BJ (cell line): ENCODE results near the gene C1QTNF5. TPM values are rescaled to one million over a fixed set of nuclear protein-coding genes. Genes with fewer than 3 reads are reported as not detected.
A peak's percentile ranks its signal among the peaks of the same experiment; 100 is the strongest.

Experiments
- CTCF ChIA-PET: fragments of 350-600 bp; formaldehyde crosslinking; extraction: SDS; loops from one replicate; lab custom pipeline; 2021; ENCODE audit warnings: antibody characterized with exemption, inconsistent platforms; lab: Yijun Ruan, JAX
- POLR2A ChIA-PET: fragments of 300-600 bp; sonication (Branson Sonifier 250); formaldehyde crosslinking; extraction: SDS; loops from one replicate; lab custom pipeline; 2021; ENCODE audit warnings: antibody characterized with exemption; lab: Charles Lee
- DNase-seq: peaks from one replicate; pipeline ENCODE4 v3.0.0-alpha.2; 2011; ENCODE audit warnings: low read depth
- H3K27me3 ChIP-seq: 2 replicates; pipeline ENCODE4 v1.6.0; 2011; ENCODE audit warnings: low read length; ENCODE audit not compliant: control insufficient read depth, insufficient read depth
- H3K36me3 ChIP-seq: 2 replicates; pipeline ENCODE4 v1.5.1; 2011; ENCODE audit warnings: low read length; ENCODE audit not compliant: control insufficient read depth, insufficient read depth
- H3K4me3 ChIP-seq: 2 replicates; pipeline ENCODE4 v1.5.1; 2011; ENCODE audit warnings: low read depth, mild to moderate bottlenecking, control low read depth, low read length
- CTCF ChIP-seq: IDR thresholded peaks from 2 replicates; pipeline ENCODE4 v1.5.1; 2011; ENCODE audit warnings: low read depth, mild to moderate bottlenecking, control low read depth, inconsistent platforms, low read length, moderate library complexity; ENCODE audit not compliant: insufficient read depth
- polyA plus RNA-seq: library from polyadenylated mRNA; depleted of rRNA; stranded (reverse); fragments of >200 nt; gene quantifications from 2 replicates; pipeline ENCODE4 v1.2.3, GENCODE V29; 2011

The C1QTNF5 gene
- polyA plus RNA-seq, 1 experiment: 19.4 TPM

- Histone ChIP-seq H3K36me3 (no peaks in the 10 kb centered on the region), H3K27me3 (no peaks in the 10 kb centered on the region), H3K4me3 (no peak overlapping the region)
- ChIA-PET CTCF (interaction anchor here (0.6 to 8.7 kb wide), 33 partner anchors 9 to 329 kb away, joined by 3 to 146 read pairs (median 5); partner anchors contain the start of genes C1QTNF5, CBL, DPAGT1 and RNF26), POLR2A (no interaction called here)
- TF ChIP-seq CTCF: no peak
- no peak for DNase-seq
These were observed 17.7 kb downstream of the C1QTNF5 start for GRCh38 chr11:119322921-119323531.

- no peaks in the 10 kb centered on the region for H3K36me3 ChIP-seq
- POLR2A ChIA-PET: no interaction called here
- no peak overlapping the region for H3K4me3 ChIP-seq
- DNase-seq: no peak
- TF ChIP-seq CTCF: no peak
- no peaks in the 10 kb centered on the region for H3K27me3 ChIP-seq
- CTCF ChIA-PET: interaction anchor here (0.6 to 8.7 kb wide), 18 partner anchors 8 to 328 kb away, joined by 3 to 146 read pairs (median 7); partner anchors contain the start of genes C1QTNF5, CBL, RNF26 and VPS11
These were observed 18.3 kb downstream of the C1QTNF5 start for GRCh38 chr11:119322360-119322739.

- DNase-seq: no peak
- H3K4me3 ChIP-seq: peak overlapping the region; percentile 39
- ChIA-PET POLR2A (interaction anchor here (1.0 kb wide), 1 partner anchor 99 kb away, joined by 4 read pairs; no protein-coding TSS in a partner anchor), CTCF (interaction anchor here (0.7 to 8.7 kb wide), 21 partner anchors 8 to 253 kb away, joined by 3 to 146 read pairs (median 4); partner anchors contain the start of genes C1QTNF5, C2CD2L, CBL and RNF26)
- TF ChIP-seq CTCF: no peak
- H3K36me3 ChIP-seq: no peaks in the 10 kb centered on the region
- H3K27me3 ChIP-seq: no peaks in the 10 kb centered on the region; the same call in 1 of the 2 replicates
These were observed 19.7 kb downstream of the C1QTNF5 start for GRCh38 chr11:119320776-119321524.

GRCh38 chr11:119320240-119320775, 20.4 kb downstream of the C1QTNF5 start:
- DNase-seq: no peak
- POLR2A ChIA-PET: interaction anchor here (1.0 kb wide), 1 partner anchor 98 kb away, joined by 4 read pairs; no protein-coding TSS in a partner anchor
- no peaks in the 10 kb centered on the region for H3K36me3 ChIP-seq
- no peak for TF ChIP-seq CTCF
- H3K27me3 ChIP-seq: peaks cover 2% of the 10 kb centered on the region
- CTCF ChIA-PET: interaction anchor here (0.9 to 8.7 kb wide), 11 partner anchors 8 to 154 kb away, joined by 3 to 146 read pairs (median 4); partner anchors contain the start of gene C1QTNF5
- peak overlapping the region; percentile 22 for H3K4me3 ChIP-seq

GRCh38 chr11:119319700-119320239, 20.9 kb downstream of the C1QTNF5 start:
- POLR2A ChIA-PET: no interaction called here

More at GRCh38 chr11:119319700-119320239, 20.9 kb downstream of the C1QTNF5 start:
- TF ChIP-seq CTCF: no peak
- Histone ChIP-seq H3K4me3 (no peak overlapping the region), H3K36me3 (no peaks in the 10 kb centered on the region), H3K27me3 (peaks cover 2% of the 10 kb centered on the region)
- CTCF ChIA-PET: interaction anchor here (0.9 to 1.9 kb wide), 6 partner anchors 7 to 155 kb away, joined by 3 to 4 read pairs (median 3); no protein-coding TSS in a partner anchor
- DNase-seq: no peak
